Hindlimb muscle (tissue), 1 donor: Measurements from ENCODE around the gene SEC14L5. TPM values are rescaled to one million over a fixed set of nuclear protein-coding genes. Genes with fewer than 3 reads are reported as not detected.

Source experiments
- DNase-seq: peaks from one replicate; pipeline ENCODE4 v3.0.0-alpha.2; 2013
- polyA plus RNA-seq: library from polyadenylated mRNA; unstranded; fragments of 120-200 nt; gene quantifications from one replicate; pipeline ENCODE4 v1.2.1, GENCODE V29; 2013; ENCODE audit not compliant: insufficient read length

The SEC14L5 gene
- polyA plus RNA-seq, 1 donor, result 0.46 TPM

GRCh38 chr16:5016967-5017677 lies 59.0 kb downstream of the SEC14L5 start:
- DNase-seq, result no peak

DNA sequence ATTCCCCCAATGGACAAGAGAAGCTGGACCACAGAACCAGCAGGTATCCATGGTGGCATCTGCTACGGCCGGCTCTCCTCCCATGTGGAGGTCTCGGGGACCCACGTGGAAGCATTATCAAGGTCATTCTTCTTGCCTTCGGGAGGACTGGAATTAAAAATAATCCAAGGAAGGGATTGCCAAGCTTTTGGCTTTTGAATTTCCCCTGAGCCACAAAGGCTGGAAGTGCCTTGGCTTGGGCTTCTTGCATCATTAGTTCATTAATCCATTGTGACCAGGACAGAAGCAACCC lies 59.5 kb downstream of the SEC14L5 start:
- no peak for DNase-seq

DNA sequence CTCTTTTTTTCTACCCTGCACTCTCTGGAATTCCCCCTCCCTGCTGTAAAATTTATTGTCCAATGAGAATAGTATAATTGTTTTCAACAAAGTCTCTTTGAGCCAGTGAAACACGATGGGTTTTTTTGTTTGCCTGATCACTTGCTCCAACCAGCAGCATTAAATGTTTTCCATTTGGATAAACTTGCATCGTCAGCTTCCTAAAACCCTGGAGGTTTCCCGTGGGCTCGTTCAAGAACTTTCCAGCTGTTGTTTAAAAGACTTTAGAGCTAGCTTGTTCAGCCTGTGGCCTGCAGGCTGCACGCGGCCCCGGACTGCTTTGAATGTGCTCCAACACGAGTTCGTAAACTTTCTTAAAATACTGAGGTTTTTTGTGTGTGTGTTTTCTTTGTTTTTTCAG lies 60.7 kb downstream of the SEC14L5 start:
- peak; percentile 87 for DNase-seq

DNA sequence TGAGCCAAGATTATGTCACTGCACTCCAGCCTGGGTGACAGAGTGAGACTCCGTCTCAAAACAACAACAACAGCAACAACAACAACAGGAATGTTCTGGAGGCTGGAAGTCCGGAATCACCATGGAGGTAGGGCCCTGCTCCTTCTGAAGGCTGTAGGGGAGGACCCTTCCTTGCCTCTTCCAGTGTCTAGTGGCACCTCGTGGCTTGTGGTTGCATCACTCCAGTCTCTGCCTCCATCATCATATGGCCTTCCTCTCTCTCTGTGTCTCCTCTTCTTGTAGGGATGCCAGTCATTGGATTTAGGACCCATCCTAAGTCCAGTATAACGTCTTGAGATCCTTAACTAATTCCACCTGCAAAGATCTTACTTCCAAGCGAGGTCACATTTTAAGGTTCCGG lies 61.6 kb downstream of the SEC14L5 start:
- DNase-seq, result no peak

DNA sequence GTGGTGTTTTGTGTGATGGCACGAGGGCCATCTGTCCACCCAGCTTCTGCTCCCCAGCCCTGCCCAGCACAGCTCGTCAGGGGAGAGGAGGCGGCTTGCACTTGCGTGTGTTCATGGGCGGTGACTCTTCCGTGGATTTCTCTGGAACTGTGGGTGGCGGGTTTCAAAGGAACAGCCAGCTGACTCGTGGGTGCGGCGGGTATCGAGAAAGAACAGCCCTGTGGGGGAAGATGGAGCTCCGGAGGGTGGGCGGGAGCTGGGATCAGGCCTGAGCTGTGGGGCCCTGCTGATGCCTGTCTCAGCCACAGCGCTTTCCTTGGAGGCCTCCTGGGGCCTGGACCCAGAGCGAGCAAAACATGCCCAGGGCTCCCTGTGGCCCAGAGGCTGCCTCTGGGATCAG lies 62.4 kb downstream of the SEC14L5 start:
- no peak for DNase-seq

DNA sequence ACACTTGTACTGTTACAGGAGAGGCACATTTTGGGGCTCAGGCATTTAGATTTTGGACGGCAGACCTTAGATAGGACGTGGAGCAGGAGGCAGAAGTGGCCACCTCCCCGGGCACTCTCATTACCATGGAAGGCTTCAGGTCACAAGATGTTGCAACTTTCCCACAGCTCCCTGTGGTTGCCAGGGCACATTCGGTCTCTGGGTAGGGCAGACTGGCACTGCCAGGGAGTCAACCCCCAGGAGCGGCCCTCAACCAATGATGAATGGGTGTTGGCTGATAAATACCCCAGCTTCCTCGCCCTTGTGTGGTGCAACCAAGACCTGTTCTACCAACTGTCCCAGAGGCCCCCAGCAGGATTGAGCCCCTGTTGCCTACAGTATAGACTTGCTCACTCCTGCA lies 64.4 kb downstream of the SEC14L5 start:
- DNase-seq, result no peak

DNA sequence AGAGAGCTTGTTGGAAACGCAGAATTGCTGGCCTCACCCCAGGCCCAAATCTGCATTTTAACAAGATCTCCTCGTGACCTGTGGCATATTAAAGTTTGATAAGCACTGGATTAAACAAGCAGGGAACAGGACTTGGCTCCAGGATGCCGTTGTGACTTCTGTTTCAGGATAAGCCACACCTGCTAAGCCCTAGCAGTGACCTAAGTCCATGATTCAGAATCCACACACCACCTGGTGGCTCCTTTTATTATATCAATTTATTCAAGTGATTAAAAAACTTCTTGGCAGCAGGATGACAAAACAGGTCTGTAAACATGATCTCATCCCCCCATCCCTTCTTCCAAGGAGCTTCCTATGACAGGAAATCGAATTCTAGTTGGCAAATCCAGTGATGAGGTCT lies 66.5 kb downstream of the SEC14L5 start:
- no peak for DNase-seq

DNA sequence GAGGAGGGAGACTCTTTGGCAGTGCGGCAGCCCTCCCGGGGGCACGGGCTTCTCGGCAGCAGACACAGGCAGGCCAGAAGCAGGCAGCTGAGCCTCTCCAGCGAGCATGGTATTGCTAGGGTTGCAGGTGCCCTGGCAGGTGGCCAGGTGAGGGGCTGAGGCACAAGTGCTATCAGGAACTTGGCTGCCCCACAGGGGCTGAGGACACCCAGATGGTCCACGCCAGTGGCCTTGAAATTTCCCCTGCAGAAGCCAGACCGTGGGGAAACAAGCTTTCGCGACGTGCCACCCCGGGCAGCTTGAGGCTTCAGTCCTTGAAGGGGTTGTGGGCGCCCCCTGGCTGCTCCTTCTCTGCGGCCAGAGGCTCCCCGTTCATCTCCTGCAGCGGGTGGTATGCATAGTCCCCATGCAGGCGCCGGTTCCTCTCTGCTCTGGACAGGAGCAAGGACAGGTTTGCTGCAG lies 67.1 kb downstream of the SEC14L5 start:
- DNase-seq, result no peak

DNA sequence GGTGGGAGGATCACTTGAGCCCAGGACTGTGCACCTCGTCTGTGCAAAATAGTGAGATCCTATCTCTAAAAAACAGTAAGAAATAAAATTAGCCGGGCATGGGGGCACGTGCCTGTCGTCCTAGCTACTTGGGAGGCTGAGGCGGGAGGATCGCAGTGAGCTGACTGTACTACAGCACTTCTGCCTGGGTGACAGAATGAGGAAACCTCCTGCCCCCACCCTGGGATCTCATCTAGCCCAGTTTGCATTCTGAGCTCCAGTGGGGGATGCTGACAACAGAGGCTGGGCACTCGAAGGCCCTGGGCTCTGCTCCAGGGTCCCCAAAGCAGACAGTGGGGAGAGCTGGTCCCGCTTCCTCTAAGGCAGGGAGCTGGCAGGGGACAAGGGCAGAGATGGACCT lies 68.5 kb downstream of the SEC14L5 start:
- no peak for DNase-seq

GRCh38 chr16:5027086-5027485 lies 69.0 kb downstream of the SEC14L5 start:
- DNase-seq, result no peak

- no peak for DNase-seq
Observed at GRCh38 chr16:5027575-5028235, 69.6 kb downstream of the SEC14L5 start.

DNA sequence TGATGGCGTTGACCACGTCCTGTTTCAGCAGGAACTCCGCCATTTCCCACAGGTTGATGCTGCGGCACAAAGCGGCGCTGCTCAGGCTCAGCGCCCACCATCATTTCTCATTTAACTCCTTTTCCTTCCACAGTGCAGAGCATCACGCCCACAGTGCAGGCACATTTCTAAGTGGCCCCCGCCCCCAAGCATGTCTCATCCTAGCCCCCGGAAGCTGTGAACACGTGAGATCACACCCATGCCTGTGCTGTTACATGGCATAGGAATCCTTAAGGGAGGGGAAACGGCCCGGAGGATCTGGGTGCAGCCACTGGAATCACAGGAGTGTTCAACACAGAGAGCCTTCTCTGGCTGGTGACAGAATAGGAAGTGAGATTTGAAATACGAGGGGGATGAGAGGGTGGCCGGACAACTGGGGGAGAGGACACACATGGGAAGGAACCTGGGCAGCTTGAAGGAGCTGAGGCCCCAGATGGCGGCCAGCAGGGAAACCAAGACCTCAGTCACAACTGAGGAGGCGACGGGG lies 70.9 kb downstream of the SEC14L5 start:
- DNase-seq, result no peak

DNA sequence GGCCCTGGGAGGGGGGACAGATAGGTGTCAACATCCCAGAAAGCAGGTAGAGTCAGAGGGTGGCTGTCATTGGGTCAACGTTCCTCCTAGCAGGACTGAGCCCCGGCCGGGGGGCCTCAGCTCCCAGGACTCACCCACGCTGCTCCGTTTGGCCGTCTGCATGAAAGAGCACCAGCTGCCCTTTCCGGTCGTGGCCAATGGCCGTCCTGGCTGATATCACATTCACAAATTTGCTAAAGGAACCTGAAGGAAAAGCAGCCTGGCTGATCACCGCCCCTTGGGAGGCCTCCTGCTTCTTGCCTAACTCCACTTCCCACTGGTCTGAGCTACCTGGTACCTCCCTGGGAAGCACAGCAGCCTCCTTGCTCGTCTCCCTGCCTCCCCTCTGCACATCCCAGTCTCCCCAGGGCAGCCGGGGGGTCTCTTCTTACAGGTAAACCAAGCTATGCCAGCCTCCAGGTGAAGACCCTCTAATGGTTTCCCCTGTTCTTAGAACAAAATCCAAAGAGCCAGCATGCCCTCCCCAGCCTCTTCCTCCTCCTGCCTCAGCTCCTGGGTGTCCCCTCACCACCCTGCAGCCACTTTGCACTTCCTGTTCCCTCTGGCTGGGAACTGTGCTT lies 72.2 kb downstream of the SEC14L5 start:
- no peak for DNase-seq

GRCh38 chr16:5031601-5032000 lies 73.5 kb downstream of the SEC14L5 start:
- DNase-seq, result no peak

- DNase-seq, result no peak
Observed at GRCh38 chr16:5032748-5033167, 74.6 kb downstream of the SEC14L5 start.

GRCh38 chr16:5033256-5034166 lies 75.4 kb downstream of the SEC14L5 start, which contains the start of gene NAGPA:
NAGPA (minus strand) TSS chr16:5033935; CDS start chr16:5033914, 21 bp downstream.
- peak; percentile 90 for DNase-seq

GRCh38 chr16:5034167-5034523 lies 76.0 kb downstream of the SEC14L5 start:
- DNase-seq, result no peak

DNA sequence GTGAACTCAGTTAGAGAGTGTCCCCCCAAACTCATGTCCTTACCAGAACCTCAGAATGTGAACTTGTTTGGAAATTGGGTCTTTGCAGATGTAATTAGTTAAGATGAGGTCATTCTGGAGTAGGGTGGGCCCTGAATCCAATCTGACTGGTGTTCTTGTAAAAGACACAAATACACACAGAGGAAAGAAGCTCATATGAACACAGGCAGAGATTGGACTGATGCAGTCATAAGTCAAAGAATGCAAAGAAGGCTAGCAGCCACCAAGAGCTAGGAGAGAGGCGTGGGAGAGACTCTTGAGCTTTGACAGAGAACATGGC lies 77.7 kb downstream of the SEC14L5 start:
- no peak for DNase-seq

- DNase-seq, result no peak
Observed at GRCh38 chr16:5036228-5037156, 78.4 kb downstream of the SEC14L5 start.

GRCh38 chr16:5040451-5040850 lies 82.3 kb downstream of the SEC14L5 start:
- no peak for DNase-seq

- no peak for DNase-seq
Observed at GRCh38 chr16:5041600-5042133, 83.5 kb downstream of the SEC14L5 start.
